Measurements from ENCODE around the gene BABAM2.

BABAM2 gene

GRCh38 chr2:28172114-28172898 is 281.8 kb downstream of the BABAM2 start:
- DNase-seq = no peak

GRCh38 chr2:28173377-28173776 is 282.8 kb downstream of the BABAM2 start:
- no peak for DNase-seq

- no peak for DNase-seq
These were observed 283.7 kb downstream of the BABAM2 start for GRCh38 chr2:28174211-28174610.

GRCh38 chr2:28175028-28175427 is 284.5 kb downstream of the BABAM2 start:
- no peak for DNase-seq

GRCh38 chr2:28178946-28179345 is 288.4 kb downstream of the BABAM2 start:
- no peak for DNase-seq

GRCh38 chr2:28181801-28182200 is 291.3 kb downstream of the BABAM2 start:
- DNase-seq = no peak

- DNase-seq = no peak
These were observed 291.8 kb downstream of the BABAM2 start for GRCh38 chr2:28182348-28182747.

GRCh38 chr2:28185153-28185552 is 294.6 kb downstream of the BABAM2 start:
- no peak for DNase-seq

- no peak for DNase-seq
These were observed 295.4 kb downstream of the BABAM2 start for GRCh38 chr2:28185891-28186290.

- no peak for DNase-seq
These were observed 296.7 kb downstream of the BABAM2 start for GRCh38 chr2:28187186-28187585.

- DNase-seq = no peak
These were observed 297.9 kb downstream of the BABAM2 start for GRCh38 chr2:28188436-28188835.

- no peak for DNase-seq
These were observed 303.3 kb downstream of the BABAM2 start for GRCh38 chr2:28193630-28194403.

GRCh38 chr2:28199995-28200679 is 309.6 kb downstream of the BABAM2 start:
- no peak for DNase-seq

GRCh38 chr2:28201671-28202180 is 311.2 kb downstream of the BABAM2 start:
- DNase-seq = no peak

GRCh38 chr2:28202719-28203118 is 312.2 kb downstream of the BABAM2 start:
- no peak for DNase-seq

- DNase-seq = no peak
These were observed 316.2 kb downstream of the BABAM2 start for GRCh38 chr2:28206762-28207161.

GRCh38 chr2:28209261-28209691 is 318.7 kb downstream of the BABAM2 start:
- no peak for DNase-seq

GRCh38 chr2:28209864-28210263 is 319.3 kb downstream of the BABAM2 start:
- no peak for DNase-seq

GRCh38 chr2:28210535-28210934 is 320.0 kb downstream of the BABAM2 start:
- DNase-seq = no peak

- no peak for DNase-seq
These were observed 325.8 kb downstream of the BABAM2 start for GRCh38 chr2:28216331-28216730.

GRCh38 chr2:28217042-28217740 is 326.7 kb downstream of the BABAM2 start:
- DNase-seq = no peak

- DNase-seq = no peak
These were observed 328.6 kb downstream of the BABAM2 start for GRCh38 chr2:28219138-28219537.
